GM12892 (cell line): ENCODE data around the gene PCDHGA5.
A peak's percentile ranks its signal among the peaks of the same experiment; 100 is the strongest.

Source experiments
- DNase-seq: peaks from one replicate; pipeline ENCODE4 v3.0.0; 2011; ENCODE audit not compliant: insufficient read length
- FAIRE-seq: peaks from 2 replicates; lab custom pipeline; 2011; peaks lifted over from hg19 to GRCh38; lab: Jason Lieb, UNC
- POLR2A ChIP-seq: IDR thresholded peaks from 2 replicates; pipeline ENCODE4 v1.6.1; 2011; ENCODE audit warnings: low read depth, low read length, control low read depth
- POLR2AphosphoS5 ChIP-seq: IDR thresholded peaks from 2 replicates; pipeline ENCODE4 v1.6.1; 2011; ENCODE audit warnings: low read depth, low read length, control low read depth
- TAF1 ChIP-seq: IDR thresholded peaks from 2 replicates; pipeline ENCODE4 v1.6.1; 2011; ENCODE audit warnings: low read depth, mild to moderate bottlenecking, control low read depth, low read length, borderline replicate concordance

PCDHGA5 gene

GRCh38 chr5:141355641-141356040 lies 8.3 kb upstream of the PCDHGA5 start:
- TF ChIP-seq TAF1 (no peak), POLR2A (no peak), POLR2AphosphoS5 (no peak)
- FAIRE-seq, result no peak
- DNase-seq, result no peak

- FAIRE-seq (no peak), DNase-seq (no peak)
- TF ChIP-seq TAF1 (no peak), POLR2AphosphoS5 (no peak), POLR2A (no peak)
Observed at GRCh38 chr5:141356133-141356532, 7.8 kb upstream of the PCDHGA5 start.

- FAIRE-seq (no peak), DNase-seq (no peak)
- TF ChIP-seq POLR2AphosphoS5 (no peak), TAF1 (no peak), POLR2A (no peak)
Observed at GRCh38 chr5:141356950-141357349, 7.0 kb upstream of the PCDHGA5 start.

DNA sequence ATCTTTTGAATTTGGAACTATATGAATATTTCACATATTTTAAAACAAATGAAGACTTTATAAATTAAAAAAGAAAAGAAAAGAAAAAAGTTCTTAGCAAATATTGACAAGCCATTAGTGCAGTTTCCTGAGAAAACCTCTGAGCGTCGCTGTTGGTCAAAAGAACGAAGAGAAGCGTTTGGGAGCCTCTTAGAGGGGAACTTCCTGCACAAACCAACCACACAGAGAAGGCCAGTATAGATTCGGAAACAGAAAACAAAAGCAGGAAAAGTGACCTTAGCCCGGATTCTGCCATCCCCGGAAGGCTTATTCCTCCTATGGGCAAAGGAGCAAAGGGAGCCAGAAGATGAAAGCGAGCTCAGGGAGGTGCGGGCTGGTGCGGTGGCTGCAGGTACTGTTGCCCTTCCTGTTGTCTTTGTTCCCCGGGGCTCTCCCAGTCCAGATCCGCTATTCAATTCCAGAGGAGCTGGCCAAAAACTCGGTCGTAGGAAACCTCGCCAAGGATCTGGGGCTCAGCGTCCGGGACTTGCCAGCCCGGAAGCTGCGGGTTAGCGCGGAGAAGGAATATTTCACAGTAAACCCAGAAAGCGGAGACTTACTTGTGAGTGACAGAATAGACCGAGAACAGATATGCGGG lies 4.1 kb upstream of the PCDHGA5 start, which contains the start of gene PCDHGB2:
Gene PCDHGB2 (plus strand): TSS at position 205 of the 637 bp plus-strand sequence. CDS start 142 bp downstream, at position 347.
- DNase-seq (no peak), FAIRE-seq (no peak)

DNA sequence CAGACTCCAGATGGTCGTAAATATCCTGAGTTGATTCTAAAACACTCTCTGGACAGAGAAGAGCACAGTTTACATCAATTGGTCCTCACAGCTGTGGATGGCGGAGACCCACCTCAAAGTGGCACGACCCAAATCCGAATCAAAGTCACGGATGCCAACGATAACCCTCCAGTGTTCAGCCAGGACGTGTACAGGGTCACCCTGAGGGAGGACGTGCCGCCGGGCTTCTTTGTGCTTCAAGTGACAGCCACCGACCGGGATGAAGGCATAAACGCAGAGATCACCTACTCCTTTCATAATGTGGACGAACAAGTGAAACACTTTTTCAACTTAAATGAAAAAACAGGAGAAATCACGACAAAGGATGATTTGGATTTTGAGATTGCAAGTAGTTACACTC lies 3.3 kb upstream of the PCDHGA5 start:
- DNase-seq (no peak), FAIRE-seq (no peak)
- TF ChIP-seq TAF1 (no peak), POLR2A (no peak), POLR2AphosphoS5 (no peak)

More for the DNA sequence above, 4.1 kb upstream of the PCDHGA5 start, which contains the start of gene PCDHGB2:
- TF ChIP-seq POLR2A (no peak), POLR2AphosphoS5 (no peak)

DNA sequence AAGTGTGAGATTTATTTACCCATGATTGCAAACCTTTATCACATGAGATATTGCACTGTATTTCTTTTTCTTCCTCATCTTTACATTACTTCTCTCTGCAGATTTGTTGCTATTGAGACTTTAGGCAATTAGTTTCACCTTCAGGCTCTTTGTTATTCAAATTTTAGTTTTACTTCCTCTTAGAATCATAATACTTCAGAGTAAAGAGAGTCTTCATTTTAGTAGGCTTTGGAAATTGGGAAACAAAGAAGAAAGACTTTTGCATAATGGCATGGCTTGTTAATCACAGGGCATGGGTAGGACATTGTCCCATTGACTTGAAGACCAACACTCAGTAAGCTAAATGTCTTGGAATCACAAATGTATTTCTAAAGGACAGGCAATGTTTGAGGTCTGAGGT lies 1.2 kb upstream of the PCDHGA5 start:
- DNase-seq, result no peak
- no peak for FAIRE-seq
- TF ChIP-seq POLR2AphosphoS5, result no peak
- no peak for TF ChIP-seq TAF1
- no peak for TF ChIP-seq POLR2A

DNA sequence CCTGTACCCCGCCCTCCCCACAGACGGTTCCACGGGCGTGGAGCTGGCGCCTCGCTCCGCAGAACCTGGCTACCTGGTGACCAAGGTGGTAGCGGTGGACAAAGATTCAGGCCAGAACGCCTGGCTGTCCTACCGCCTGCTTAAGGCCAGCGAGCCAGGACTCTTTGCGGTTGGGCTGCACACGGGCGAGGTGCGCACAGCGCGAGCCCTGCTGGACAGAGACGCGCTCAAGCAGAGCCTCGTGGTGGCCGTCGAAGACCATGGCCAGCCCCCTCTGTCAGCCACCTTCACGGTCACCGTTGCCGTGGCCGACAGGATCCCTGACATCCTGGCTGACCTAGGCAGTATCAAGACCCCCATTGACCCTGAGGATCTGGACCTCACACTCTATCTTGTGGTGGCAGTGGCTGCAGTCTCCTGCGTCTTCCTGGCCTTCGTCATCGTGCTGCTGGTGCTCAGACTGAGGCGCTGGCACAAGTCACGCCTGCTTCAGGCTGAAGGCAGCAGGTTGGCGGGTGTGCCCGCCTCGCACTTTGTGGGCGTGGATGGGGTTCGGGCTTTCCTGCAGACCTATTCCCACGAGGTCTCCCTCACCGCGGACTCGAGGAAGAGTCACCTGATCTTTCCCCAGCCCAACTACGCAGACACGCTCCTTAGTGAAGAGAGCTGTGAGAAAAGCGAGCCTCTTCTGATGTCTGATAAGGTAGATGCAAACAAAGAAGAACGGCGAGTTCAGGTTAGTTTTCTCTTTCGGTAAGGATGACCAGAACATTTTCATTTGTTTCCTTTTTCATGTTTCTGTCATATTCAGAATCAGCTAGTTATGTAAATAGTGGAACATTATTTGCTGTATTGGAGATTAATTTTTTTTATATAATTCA lies 2.3 kb downstream of the PCDHGA5 start:
- TF ChIP-seq TAF1, result no peak
- no peak for TF ChIP-seq POLR2A
- TF ChIP-seq POLR2AphosphoS5, result no peak
- no peak for DNase-seq
- no peak for FAIRE-seq

DNA sequence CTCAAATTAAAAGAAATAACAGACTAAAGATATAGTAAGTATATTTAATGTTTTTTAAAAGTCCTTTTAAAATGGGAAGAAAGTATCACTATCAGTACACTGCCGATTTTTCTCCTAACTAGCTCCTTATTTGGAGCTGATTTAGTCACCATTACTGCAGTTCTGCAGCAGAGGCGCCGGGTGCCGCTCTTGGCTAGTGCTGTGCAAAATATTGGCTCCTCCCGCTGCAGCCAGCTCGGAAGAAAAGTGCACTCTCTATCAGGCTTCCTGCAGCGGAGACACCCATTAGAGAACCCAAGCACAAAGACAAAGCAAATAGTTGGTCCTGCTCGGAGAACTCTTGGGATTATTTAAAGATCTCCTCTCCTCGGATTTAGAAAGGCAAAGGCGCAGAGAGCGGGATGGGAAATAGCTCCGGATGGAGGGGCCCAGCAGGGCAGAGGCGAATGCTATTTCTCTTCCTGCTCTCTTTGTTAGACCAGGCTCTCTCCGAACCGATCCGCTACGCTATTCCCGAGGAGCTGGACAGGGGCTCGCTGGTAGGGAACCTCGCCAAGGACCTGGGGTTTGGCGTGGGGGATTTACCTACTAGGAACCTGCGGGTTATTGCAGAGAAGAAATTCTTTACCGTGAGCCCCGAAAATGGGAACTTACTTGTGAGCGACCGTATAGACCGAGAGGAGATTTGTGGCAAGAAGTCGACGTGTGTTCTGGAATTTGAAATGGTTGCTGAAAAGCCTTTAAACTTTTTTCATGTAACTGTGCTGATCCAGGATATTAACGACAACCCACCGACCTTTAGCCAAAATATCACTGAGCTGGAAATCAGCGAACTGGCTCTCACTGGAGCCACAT lies 6.3 kb downstream of the PCDHGA5 start, which contains the start of gene PCDHGB3:
Gene PCDHGB3 (plus strand): TSS at position 249 of the 855 bp plus-strand sequence. CDS start 153 bp downstream, at position 402.
- FAIRE-seq, result peak; percentile 56
- TF ChIP-seq POLR2AphosphoS5, result no peak
- TF ChIP-seq POLR2A, result peak; percentile 27; the same call in 1 of the 2 replicates
- DNase-seq, result no peak

- DNase-seq (no peak), FAIRE-seq (no peak)
- TF ChIP-seq TAF1 (no peak), POLR2AphosphoS5 (no peak), POLR2A (no peak)
Observed at GRCh38 chr5:141371572-141372475, 7.9 kb downstream of the PCDHGA5 start.

DNA sequence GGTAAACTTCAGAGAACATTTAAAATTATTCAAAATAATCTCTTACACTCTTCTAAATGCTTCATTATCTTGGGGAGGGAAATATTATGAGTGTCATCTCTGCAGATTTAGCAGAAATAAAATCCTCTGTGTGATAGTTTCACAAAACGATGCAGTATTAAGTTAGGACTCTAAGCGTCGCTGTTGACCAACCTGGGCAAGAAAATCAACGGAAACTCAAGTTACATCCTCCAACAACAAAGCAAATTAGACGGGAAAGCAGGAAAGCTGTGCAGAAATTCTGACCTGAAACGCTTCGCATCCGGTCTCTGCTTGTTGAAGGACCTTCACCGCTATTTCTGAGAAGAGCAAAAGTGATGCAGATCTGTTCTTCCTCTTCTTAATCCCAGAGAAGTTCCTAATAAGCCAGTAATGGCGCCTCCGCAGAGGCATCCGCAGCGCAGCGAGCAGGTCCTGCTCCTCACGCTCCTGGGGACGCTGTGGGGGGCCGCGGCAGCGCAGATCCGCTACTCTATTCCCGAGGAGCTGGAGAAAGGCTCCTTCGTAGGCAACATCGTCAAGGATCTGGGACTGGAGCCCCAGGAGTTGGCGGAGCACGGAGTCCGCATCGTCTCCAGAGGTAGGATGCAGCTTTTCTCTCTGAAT lies 9.8 kb downstream of the PCDHGA5 start, which contains the start of gene PCDHGA6:
Gene PCDHGA6 (plus strand): TSS at position 219 of the 645 bp plus-strand sequence. CDS start 193 bp downstream, at position 412.
- TF ChIP-seq TAF1 (no peak), POLR2AphosphoS5 (no peak), POLR2A (no peak)
- FAIRE-seq, result no peak
- no peak for DNase-seq
